Lung microvascular endothelial cell (primary cell): ENCODE measurements around the gene PRKN. TPM values are rescaled to one million over a fixed set of nuclear protein-coding genes. Genes with fewer than 3 reads are reported as not detected.

Experiments used
- DNase-seq, 2 donors: peaks; one replicate each; pipeline versions ENCODE4 v3.0.0 to v3.0.0-alpha.2; 2010; ENCODE audit warnings: low read depth in 2 of 2
- total RNA-seq: library from RNA; depleted of rRNA; stranded (reverse); fragments of >200 nt; gene quantifications from 2 replicates; pipeline ENCODE4 v1.2.1, GENCODE V29; 2014

Gene PRKN
- total RNA-seq, 1 donor from 2014 or later: 0.40 TPM

- no peak for DNase-seq
These were observed 109.0 kb downstream of the PRKN start for GRCh38 chr6:162618448-162619002.

- no peak for DNase-seq
These were observed 112.4 kb downstream of the PRKN start for GRCh38 chr6:162615016-162615705.

- DNase-seq: no peak
These were observed 114.3 kb downstream of the PRKN start for GRCh38 chr6:162613310-162613709.

DNA sequence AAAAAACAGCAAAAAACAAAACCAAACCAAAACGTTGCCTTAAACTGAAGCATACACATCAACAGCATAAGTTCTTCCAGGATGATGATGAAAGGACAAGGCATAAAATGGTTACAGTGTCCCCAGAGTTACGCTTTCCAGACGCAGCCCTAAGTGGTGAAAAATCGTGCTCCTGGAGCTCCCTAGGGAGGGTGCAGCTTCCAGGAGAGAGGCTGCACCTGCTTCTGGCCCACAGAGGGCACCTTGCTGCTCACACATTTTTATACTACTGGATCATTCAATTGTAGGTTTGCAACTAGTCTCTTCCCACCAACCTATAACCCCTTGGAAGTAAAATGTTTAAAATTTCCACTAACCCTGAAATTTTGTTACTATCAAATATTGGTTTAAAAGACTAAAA, 115.0 kb downstream of the PRKN start:
- no peak for DNase-seq

- DNase-seq: no peak
These were observed 117.2 kb downstream of the PRKN start for GRCh38 chr6:162610351-162610750.

GRCh38 chr6:162605881-162606280, 121.7 kb downstream of the PRKN start:
- no peak for DNase-seq

DNA sequence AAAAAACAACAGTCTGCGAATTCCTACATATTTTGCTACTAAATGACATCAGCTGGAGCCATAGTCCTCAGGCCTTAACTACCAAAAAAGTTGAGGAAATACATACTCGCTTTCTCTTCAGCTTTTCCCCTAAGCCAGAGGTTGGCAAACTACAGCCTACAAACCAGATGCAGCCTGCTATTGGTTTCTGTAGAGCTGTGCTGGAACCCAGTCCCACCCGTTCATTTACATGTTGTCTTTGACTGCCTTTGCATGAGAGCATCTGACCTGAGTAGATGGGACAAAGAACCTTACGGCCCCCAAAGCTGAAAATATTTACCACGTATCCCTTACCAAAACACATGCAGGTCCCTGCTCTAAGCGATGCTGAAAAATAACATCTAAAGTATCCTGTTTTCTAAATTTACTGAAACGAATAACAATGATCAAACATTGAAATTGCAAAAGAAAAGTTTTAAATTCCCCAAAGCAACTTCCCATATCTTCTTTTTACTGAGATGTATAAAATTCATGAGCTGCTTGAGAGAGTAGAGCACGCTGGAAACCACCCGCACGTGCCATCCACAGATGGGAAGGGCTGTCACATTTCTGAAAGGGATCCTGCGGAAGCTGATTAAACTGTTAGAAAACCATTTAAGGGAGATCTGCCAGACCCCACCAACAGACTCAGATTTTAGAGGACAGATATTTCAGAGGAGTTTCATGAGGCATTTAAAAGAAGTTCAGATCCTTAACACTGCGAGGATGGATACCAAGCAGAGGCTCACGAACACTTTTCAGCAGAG, 124.1 kb downstream of the PRKN start:
- no peak for DNase-seq

DNA sequence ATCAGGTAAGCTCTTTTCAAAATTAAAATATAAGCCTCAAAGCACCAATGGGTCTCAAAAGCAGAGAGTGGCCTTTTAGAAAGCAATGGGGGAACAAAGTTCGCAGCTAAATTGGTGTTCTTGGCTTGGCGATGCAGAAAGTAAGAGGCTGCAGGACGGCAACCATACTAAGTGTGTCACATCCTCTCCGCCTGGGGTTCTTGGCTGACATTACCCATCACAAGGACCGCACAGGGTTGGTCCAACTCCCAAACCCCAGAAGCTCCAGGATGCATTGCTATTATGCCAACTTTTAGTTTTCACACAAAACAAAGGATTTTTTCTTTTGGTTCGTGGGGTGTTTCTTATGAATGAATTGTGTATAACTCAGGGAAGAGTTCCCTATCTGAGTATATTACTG, 124.8 kb downstream of the PRKN start:
- DNase-seq: no peak

DNA sequence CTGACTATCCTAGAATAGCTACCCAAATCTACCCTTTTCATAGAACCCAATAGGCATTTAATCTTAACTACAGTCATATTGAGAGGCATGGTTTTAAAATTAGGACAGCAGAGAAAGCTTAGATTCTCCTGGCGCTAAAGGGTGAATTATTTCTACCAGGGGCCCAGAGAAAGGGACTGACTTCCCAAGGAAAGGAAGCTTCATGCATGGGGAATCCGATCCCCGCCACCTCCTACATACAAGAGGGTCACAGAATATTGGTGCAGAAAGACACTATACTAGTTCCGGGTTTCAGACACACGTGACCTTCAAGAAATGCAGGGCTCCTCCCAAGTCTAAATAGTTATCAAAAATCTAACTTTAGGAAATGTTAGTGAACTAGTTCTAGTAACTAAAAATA, 130.9 kb downstream of the PRKN start:
- DNase-seq: no peak

DNA sequence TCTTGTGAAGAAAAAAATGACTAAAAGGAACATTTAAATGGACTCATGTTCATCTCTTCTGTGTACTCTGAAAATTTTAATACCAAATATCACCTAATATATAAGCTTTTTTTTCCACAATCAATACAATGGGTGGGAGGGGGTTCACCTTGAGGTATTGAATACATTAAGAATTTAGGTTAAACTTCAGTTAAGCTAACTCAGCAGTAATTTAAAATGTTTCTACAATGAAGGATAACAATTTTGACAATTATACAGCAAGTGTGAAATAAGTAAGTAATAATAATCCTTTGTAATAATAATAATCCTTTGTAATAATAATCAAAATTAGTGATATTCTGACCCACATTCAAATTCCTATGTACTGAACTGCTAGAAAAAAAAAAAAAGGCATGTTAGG, 136.0 kb downstream of the PRKN start:
- no peak for DNase-seq

DNA sequence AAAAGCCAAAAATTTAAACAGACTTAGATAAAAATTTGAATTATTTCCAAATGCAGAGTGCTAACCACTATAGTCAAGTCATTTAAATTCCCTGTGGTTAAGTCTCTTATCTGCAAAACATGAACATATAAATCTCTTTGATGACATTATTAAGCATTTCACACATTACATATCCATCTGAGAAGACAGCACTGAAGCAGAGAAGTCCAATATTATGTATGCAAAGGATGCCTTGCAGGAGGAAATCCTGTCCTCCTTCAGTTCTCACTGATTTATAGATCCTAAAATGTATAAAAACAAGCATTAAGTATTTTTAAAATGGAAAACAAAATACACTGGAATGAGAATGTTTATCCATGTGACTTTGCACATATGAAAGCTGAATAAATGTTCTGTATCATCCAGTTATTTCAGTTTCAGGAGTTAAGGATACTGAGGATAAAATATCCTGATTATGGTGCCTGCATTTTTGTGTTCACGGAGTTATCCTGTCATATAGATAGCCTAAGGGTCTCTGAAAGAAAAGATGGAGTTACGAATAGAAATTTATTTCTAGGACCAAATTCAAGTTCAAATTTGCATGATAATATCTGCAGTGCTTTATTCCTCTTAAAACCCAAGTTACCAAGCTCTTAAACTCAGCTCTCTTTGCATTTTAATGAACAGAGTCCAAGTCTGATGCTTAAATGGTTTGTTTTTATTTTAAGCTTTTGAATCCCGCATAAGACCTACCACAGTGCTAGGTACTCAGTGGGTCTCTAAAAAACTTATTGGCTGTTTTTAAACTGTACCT, 145.4 kb downstream of the PRKN start:
- no peak for DNase-seq

- no peak for DNase-seq
These were observed 146.9 kb downstream of the PRKN start for GRCh38 chr6:162580619-162581018.

DNA sequence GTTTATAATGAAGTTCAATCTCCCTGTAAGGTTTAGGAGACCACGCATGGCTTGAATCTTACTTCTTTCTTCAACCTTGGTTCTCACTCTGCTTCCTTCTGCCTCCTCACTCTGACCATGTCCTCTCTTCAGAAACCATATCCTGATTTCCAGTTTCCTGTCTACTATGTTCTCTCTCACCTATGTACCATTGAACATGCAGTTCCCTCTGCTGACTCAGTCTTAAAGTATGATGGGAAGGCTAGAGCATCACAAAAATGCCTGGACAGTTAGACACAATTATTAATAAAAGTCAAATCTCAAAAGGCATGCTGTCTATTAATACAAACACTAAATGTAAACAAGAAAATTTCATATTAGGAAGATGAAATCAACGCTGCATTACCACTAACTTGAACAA, 151.6 kb downstream of the PRKN start:
- DNase-seq: no peak

- no peak for DNase-seq
These were observed 155.3 kb downstream of the PRKN start for GRCh38 chr6:162572240-162572639.

GRCh38 chr6:162568266-162568665, 159.3 kb downstream of the PRKN start:
- no peak for DNase-seq

GRCh38 chr6:162562041-162562440, 165.5 kb downstream of the PRKN start:
- DNase-seq: no peak

GRCh38 chr6:162560891-162561290, 166.7 kb downstream of the PRKN start:
- no peak for DNase-seq

GRCh38 chr6:162554531-162554930, 173.0 kb downstream of the PRKN start:
- DNase-seq: no peak

GRCh38 chr6:162546905-162547304, 180.7 kb downstream of the PRKN start:
- DNase-seq: no peak

GRCh38 chr6:162543221-162543620, 184.3 kb downstream of the PRKN start:
- DNase-seq: no peak

- DNase-seq: no peak
These were observed 186.5 kb downstream of the PRKN start for GRCh38 chr6:162541019-162541601.

DNA sequence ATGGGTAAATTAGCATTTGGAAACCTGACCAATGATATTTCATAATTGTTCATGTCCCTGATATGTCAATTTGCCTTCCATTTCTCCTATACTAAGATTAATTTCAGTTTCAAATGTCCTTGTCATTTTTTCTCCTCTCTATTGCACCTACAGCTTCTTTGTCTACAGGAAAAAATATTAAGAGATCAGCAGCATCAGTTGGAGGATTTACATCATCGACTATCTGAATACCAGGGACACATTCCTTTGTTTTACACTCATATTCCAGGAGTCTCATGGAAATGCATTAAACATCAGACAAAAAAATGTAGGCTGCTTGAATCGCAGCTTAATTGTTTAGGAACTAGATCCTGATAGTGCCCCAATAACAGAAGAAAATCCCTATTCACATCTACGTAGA, 188.2 kb downstream of the PRKN start:
- DNase-seq: no peak
